Spinal cord (tissue), 10 donors: ENCODE results near the gene TNFAIP3. TPM values are rescaled to one million over a fixed set of nuclear protein-coding genes. Genes with fewer than 3 reads are reported as not detected.

Experiments
- DNase-seq, 6 donors: peaks; one replicate each; pipeline versions ENCODE4 v3.0.0 to v3.0.0-alpha.2; 2013 to 2015; ENCODE audit warnings: low spot score in 6 of 6, low read depth in 4 of 6
- H3K27ac ChIP-seq: one replicate; pipeline ENCODE4 v1.5.1; 2013; ENCODE audit warnings: low read depth, low read length, control low read depth
- H3K27me3 ChIP-seq: one replicate; pipeline ENCODE4 v1.6.1; 2013; ENCODE audit warnings: low read length; ENCODE audit not compliant: control insufficient read depth, insufficient read depth
- H3K36me3 ChIP-seq: one replicate; pipeline ENCODE4 v1.6.1; 2013; ENCODE audit warnings: low read length; ENCODE audit not compliant: control insufficient read depth, insufficient read depth
- H3K4me1 ChIP-seq: one replicate; pipeline ENCODE4 v1.6.1; 2013; ENCODE audit warnings: low read length; ENCODE audit not compliant: control insufficient read depth, insufficient read depth
- H3K4me3 ChIP-seq: one replicate; pipeline ENCODE4 v1.5.1; 2013; ENCODE audit warnings: low read depth, low read length, control low read depth
- H3K9me3 ChIP-seq: one replicate; pipeline ENCODE4 v1.6.1; 2013; ENCODE audit warnings: low read length; ENCODE audit not compliant: control insufficient read depth, insufficient read depth
- WGBS: methylation state at CpG from one replicate; pipeline ENCODE4 v1.1.5; 2013; ENCODE audit warnings: missing lambda C conversion rate; ENCODE audit not compliant: insufficient coverage; 5-methylcytosine and 5-hydroxymethylcytosine counted together
- polyA plus RNA-seq, 2 donors: library from polyadenylated mRNA; unstranded; fragments of 120-200 nt; gene quantifications; one replicate each; pipeline ENCODE4 v1.2.1, GENCODE V29; 2013; ENCODE audit not compliant: insufficient read length in 2 of 2
- total RNA-seq, 2 donors: library from RNA; depleted of rRNA in 1 of 2; stranded (reverse); fragments of 120-200 nt in 1 of 2; fragments of >200 nt in 1 of 2; gene quantifications; one replicate each; pipeline versions ENCODE4 v1.2.3 to v1.2.4, GENCODE V29; 2013 to 2014
- donor health status: healthy.

TNFAIP3 gene
- total and polyA plus RNA-seq, 4 donors: 4.5 to 10.0 (median 5.0) TPM

DNA sequence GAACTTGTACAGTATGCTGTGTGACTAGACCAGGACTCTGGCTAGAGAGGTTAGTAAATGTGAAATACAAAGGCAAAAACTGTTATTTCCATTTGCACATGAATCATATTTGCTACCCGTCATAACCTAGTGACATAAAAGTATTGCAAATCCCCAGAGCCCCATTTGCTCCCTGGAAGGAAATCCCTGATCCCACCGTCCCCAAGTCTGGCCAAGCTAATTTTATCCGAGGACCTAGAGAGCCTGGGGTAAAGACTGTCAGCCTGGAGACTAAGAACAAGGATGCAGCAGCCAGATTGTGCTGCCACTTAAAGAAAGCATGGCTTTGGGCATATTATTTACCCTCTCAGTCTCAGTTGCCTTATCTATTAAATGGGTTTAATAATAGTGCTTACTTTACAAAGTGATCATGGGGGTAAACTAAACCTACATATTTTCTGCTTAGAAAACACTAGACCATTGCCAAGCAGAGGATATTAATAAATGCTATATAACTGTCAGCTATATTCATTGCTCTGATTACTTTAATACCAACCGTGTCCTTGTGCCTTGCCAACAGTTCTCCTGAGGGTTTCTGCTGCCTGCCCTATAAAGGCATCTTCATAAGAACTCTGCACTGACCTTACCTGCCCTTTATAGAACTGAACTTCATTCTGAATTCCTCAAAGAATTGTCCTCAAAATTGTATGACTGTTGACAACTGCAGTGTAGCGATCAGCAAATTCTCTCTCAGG is 16.9 kb upstream of the TNFAIP3 start:
- DNase-seq: no peak
- H3K36me3 ChIP-seq: no peaks in the 10 kb centered on the region
- H3K4me1 ChIP-seq: no peaks in the 10 kb centered on the region
- no peaks in the 10 kb centered on the region for H3K27me3 ChIP-seq
- 88% methylated on average over 4 of the region's 5 CpGs for WGBS
- H3K27ac ChIP-seq: no peak overlapping the region
- H3K9me3 ChIP-seq: no peaks in the 10 kb centered on the region
- H3K4me3 ChIP-seq: no peak overlapping the region

DNA sequence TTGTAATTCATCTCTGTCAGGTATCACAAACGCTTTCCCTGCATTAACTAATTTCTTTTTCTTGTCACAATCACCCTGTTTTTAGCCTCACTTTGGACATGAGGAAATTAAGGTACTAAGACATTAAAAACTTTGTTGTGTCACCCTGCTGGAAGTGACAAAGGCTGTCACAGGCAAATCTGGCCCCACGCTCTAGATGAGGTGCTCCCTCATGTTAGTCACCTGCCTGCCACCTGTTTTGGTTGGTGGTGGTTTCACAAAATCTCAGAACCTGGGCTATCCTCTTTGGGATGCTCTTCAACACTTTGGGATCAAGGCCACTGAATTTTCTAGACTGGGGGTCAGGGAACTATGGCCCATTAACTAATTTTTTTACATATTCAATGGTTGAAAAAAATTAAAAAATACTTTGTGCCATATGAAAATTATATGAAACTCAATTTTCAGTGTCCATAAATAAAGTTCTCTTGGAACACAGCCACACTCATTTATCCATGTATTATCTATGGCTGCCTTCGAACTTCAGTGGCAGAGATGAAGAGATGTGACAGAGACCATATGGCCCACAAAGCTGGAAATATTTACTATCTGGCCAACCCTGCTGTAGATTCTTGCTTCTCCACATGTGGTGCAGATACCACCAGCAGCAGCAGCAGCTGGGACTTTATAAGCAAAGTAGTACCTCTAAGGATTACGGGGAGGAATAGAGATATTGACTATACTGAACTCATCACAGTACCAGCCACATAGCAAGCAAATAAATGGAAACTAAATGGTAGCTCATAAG is 16.1 kb upstream of the TNFAIP3 start:
- no peaks in the 10 kb centered on the region for H3K4me1 ChIP-seq
- no peak for DNase-seq
- WGBS: 100% methylated on average over 2 of the region's 4 CpGs
- no peak overlapping the region for H3K27ac ChIP-seq
- no peak overlapping the region for H3K4me3 ChIP-seq
- no peaks in the 10 kb centered on the region for H3K9me3 ChIP-seq
- H3K36me3 ChIP-seq: no peaks in the 10 kb centered on the region
- H3K27me3 ChIP-seq: no peaks in the 10 kb centered on the region

DNA sequence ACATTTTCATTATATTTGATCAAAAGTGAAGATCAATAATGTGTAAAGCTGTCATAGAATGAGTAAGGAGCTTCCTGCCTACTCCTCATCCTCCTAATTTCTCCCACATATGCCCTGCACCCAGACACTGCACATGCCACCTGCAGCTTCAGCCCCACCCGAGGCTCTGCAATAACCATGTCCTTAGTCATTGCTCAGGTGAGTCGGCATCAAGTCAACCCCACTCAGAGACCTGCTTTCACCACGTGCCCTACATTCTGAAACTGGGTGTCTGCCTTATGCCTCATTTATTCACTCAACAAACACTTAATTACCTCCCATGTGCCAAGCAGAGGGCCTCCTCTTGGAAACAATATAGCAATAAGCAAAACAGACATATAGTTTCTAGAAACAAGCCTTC is 15.4 kb upstream of the TNFAIP3 start:
- DNase-seq: no peak
- H3K36me3 ChIP-seq: no peaks in the 10 kb centered on the region
- no peaks in the 10 kb centered on the region for H3K27me3 ChIP-seq
- H3K9me3 ChIP-seq: no peaks in the 10 kb centered on the region
- H3K4me1 ChIP-seq: no peaks in the 10 kb centered on the region
- H3K27ac ChIP-seq: no peak overlapping the region
- 87% methylated on average over 3 of the region's 3 CpGs for WGBS
- no peak overlapping the region for H3K4me3 ChIP-seq

DNA sequence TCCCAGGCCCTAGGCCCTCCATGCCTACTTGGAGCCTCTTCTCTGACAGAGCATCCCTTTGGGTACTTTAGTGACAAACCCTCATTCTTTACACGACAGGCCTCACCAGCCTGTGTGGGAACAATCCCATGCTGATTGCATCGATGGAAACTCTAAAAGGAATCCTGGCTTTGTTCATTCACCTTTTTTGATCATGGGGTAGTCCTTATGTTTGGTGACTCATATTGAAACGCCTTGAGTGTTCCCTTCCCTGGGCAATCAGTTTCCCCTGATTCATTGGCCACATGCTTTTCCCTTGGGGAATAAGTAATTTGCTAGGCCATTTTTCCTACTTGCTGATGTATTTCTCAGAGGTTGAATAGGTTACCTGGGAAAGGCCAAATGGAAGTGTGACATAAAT is 14.7 kb upstream of the TNFAIP3 start:
- Histone ChIP-seq H3K27ac (no peak overlapping the region), H3K36me3 (no peaks in the 10 kb centered on the region), H3K27me3 (no peaks in the 10 kb centered on the region), H3K9me3 (no peaks in the 10 kb centered on the region), H3K4me1 (no peaks in the 10 kb centered on the region), H3K4me3 (no peak overlapping the region)
- no peak for DNase-seq
- 69% methylated on average over 2 of the region's 3 CpGs for WGBS

DNA sequence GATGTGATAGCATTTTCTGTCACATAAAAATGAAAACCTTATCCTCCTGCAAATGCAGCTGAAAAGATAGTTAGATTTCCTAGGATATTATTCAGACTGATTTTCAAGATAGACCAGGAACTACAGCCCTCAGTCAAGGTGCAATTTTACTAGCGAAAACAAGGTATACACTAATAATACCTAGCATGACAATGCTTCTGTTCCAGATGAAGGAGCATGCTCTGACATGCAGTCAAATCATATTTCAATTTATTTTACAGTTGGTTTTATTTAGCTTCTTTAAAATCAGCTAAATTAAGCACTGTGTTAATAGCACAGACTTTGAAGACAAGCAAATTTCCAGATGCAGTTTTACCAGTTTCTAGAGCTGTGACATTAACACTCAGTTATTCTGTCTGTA is 14.2 kb upstream of the TNFAIP3 start:
- Histone ChIP-seq H3K4me1 (no peaks in the 10 kb centered on the region), H3K36me3 (no peaks in the 10 kb centered on the region), H3K27me3 (no peaks in the 10 kb centered on the region), H3K9me3 (no peaks in the 10 kb centered on the region), H3K4me3 (no peak overlapping the region), H3K27ac (no peak overlapping the region)
- WGBS: 100% methylated on average over 1 of the region's 1 CpG
- DNase-seq: no peak

DNA sequence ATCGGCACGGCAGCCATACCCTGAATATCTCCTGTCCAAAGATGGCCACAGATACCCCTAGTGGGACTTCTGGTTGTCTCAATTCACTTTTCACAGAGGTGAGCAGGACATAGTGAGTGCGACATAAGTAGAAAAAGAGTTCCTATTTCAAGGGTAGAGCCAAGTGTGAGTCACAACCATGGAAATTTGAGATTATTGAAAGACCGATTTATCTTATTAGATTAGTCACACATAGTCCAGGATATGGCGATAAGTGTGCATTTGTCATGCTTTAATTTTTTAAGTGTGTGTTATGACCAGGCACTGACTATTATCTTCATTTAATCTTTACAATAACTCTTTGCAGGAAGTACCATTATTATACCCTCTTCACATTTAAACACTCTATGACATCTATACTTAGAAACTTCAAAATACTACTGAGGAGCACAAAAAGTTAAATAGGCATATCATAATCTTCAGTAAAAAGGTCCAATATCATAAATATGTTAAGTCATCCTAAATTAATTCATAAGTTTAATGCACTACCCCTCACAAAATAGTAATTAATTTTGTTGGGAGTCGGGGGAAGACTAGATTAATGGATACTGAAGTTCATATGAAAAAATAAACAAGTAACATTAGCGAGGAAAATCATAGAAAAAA is 13.4 kb upstream of the TNFAIP3 start:
- no peaks in the 10 kb centered on the region for H3K27me3 ChIP-seq
- H3K4me3 ChIP-seq: no peak overlapping the region
- H3K36me3 ChIP-seq: no peaks in the 10 kb centered on the region
- H3K4me1 ChIP-seq: no peaks in the 10 kb centered on the region
- no peak overlapping the region for H3K27ac ChIP-seq
- 100% methylated on average over 1 of the region's 7 CpGs for WGBS
- no peaks in the 10 kb centered on the region for H3K9me3 ChIP-seq
- DNase-seq: no peak

DNA sequence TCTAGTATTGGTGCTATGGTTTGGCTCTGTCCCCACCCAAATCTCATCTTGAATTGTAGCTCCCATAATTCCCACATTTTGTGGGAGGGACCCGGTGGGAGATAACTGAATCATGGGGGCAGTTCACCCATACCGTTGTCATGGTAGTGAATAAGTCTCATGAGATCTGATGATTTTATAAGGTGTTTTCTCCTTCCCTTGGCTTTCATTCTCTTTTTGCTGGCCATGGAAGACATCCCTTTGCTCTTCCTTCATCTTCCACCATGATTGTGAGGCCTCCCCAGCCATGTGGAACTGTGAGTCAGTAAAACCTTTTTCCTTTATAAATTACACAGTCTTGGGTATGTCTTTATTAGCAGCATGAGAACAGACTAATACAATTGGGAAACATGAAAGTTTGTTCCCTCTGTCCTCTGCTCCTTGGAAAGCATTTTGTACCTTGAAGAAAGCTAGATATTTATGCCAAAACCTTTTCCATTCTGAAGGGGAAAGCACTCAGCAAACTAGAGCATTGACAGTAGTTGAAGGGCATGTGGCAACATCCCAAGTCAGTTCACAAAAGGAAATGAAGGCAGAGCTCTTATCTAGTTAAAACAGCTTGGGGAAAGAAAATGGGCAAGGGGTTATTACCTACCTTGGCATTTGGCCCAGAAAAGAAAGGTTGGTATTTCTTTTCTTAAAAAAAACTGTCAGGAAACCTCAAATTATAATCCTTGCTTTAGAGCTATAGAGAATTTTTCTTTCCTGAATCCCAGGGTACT is 10.7 kb upstream of the TNFAIP3 start:
- no peak overlapping the region for H3K4me3 ChIP-seq
- DNase-seq: no peak
- no peak overlapping the region for H3K27ac ChIP-seq
- H3K4me1 ChIP-seq: no peaks in the 10 kb centered on the region
- no CpG with 5 or more reads among the region's 2 CpGs for WGBS
- no peaks in the 10 kb centered on the region for H3K27me3 ChIP-seq
- H3K36me3 ChIP-seq: no peaks in the 10 kb centered on the region
- no peaks in the 10 kb centered on the region for H3K9me3 ChIP-seq

DNA sequence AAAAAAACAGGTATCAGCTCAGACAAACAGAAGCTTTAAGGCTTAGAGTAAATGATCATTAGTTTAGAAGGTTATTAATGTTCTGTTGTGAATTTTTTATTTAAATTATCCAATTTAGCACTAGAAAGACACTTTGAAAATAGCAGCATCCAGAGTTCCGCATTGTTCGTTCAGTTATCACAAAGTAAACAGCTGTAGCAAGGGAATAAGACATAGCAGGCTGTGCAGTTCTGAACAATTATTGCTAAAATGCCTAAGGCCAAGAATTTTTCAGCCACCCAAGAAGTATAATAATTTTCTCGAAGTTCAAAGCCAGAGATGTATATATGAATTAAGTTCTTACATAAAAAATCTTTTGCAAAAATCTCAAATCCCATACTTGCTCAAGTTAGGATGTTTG is 8.0 kb upstream of the TNFAIP3 start:
- DNase-seq: no peak
- H3K27me3 ChIP-seq: no peaks in the 10 kb centered on the region
- no peak overlapping the region for H3K4me3 ChIP-seq
- WGBS: no CpG with 5 or more reads among the region's 3 CpGs
- no peak overlapping the region for H3K27ac ChIP-seq
- no peaks in the 10 kb centered on the region for H3K36me3 ChIP-seq
- H3K9me3 ChIP-seq: no peaks in the 10 kb centered on the region
- no peaks in the 10 kb centered on the region for H3K4me1 ChIP-seq

DNA sequence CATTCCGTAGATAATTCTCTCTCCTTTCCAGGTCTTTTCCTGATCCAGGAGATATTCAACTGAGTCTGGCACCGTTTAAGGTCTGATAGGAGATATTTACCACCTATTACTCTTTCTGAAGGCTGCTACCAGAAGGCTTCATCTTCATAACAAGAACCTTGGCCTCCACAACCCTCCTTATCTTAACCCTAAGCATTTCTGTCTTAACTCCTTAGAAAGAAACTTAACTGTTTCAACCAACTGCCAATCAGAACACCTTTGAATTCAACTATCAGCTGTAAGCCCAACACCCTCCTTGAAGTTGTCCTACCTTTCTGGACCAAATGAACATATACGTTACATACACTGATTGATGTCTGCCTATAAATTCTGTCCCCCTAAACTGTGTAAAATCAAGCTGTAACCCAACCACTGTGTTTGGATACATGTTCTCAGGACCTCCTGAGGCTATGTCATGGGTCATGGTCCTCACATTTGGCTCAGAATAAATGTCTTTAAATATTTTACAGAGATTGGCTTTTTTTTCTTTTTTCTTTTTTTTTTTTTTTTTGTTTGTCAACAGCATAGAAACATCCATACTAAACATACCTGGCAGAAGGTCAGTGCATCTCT is 6.6 kb upstream of the TNFAIP3 start:
- DNase-seq: no peak
- H3K36me3 ChIP-seq: no peaks in the 10 kb centered on the region
- no CpG with 5 or more reads among the region's 3 CpGs for WGBS
- no peaks in the 10 kb centered on the region for H3K9me3 ChIP-seq
- no peaks in the 10 kb centered on the region for H3K4me1 ChIP-seq
- H3K4me3 ChIP-seq: no peak overlapping the region
- no peaks in the 10 kb centered on the region for H3K27me3 ChIP-seq
- no peak overlapping the region for H3K27ac ChIP-seq
